ENCODE results near the gene MEI1. TPM values are rescaled to one million over a fixed set of nuclear protein-coding genes. Genes with fewer than 3 reads are reported as not detected.

Gene MEI1
- total and polyA plus RNA-seq, 2 of the 4 experiments (the other 2 are of a cell fraction) = 0.90 to 2.6 TPM

GRCh38 chr22:41808400-41808799 is 109.1 kb downstream of the MEI1 start:
- dilution Hi-C loops (cut with HindIII; ENCODE audit: low sequenced_read_pairs, unreplicated experiment) = no loop called here

More at GRCh38 chr22:41808400-41808799, 109.1 kb downstream of the MEI1 start:
- ATAC-seq (ENCODE audit: low read depth) (no peak), DNase-seq (no peak)
- no peak overlapping the region for H2BK120ac ChIP-seq (ENCODE audit: low read depth, low read length)
- no peak overlapping the region for H4K5ac ChIP-seq (ENCODE audit: low read depth, low read length)
- no TSS peak for BruUV-seq (replicated peaks)
- no peak overlapping the region for H2AK9ac ChIP-seq (replicated peaks; ENCODE audit: low read depth, low read length, poor library complexity)
- H4K20me1 ChIP-seq (ENCODE audit: insufficient read depth, low read length) = no peaks in the 10 kb centered on the region
- TF ChIP-seq FOS (IDR thresholded peaks at IDR 0.05; ENCODE audit: low read depth, low read length) (no peak), BHLHE40 (IDR thresholded peaks at IDR 0.05; ENCODE audit: low read depth, low read length) (no peak), MXI1 (IDR thresholded peaks at IDR 0.05; ENCODE audit: borderline replicate concordance, low read depth, low read length) (no peak), RAD21 (IDR thresholded peaks at IDR 0.05; ENCODE audit: low read length) (no peak), ELK1 (IDR thresholded peaks at IDR 0.05; ENCODE audit: borderline replicate concordance, low read depth, low read length) (no peak), CEBPB (IDR thresholded peaks at IDR 0.05; ENCODE audit: low read depth, low read length) (no peak), CTCF (conservative IDR thresholded peaks at IDR 0.05; ENCODE audit: low read depth, low read length) (no peak), MAZ (IDR thresholded peaks at IDR 0.05; ENCODE audit: borderline replicate concordance, low read depth, low read length) (no peak), POLR2A (IDR thresholded peaks at IDR 0.05; ENCODE audit: low read depth, low read length) (no peak), USF2 (IDR thresholded peaks at IDR 0.05; ENCODE audit: low read depth, low read length) (no peak), RCOR1 (IDR thresholded peaks at IDR 0.05; ENCODE audit: insufficient replicate concordance, low read length) (no peak), SMC3 (IDR thresholded peaks at IDR 0.05; ENCODE audit: low read depth, low read length) (no peak), CHD1 (IDR thresholded peaks at IDR 0.05; ENCODE audit: low read depth, low read length) (no peak), MAFK (IDR thresholded peaks at IDR 0.05; ENCODE audit: low read depth, low read length) (no peak), RFX5 (IDR thresholded peaks at IDR 0.05; ENCODE audit: low read depth, low read length) (no peak), NFE2L2 (IDR thresholded peaks at IDR 0.05; ENCODE audit: low read depth, low read length) (no peak)
- no peak overlapping the region for H2BK20ac ChIP-seq (ENCODE audit: low read depth, low read length)
- no peak overlapping the region for H2BK5ac ChIP-seq (ENCODE audit: low read depth, low read length, poor library complexity, severe bottlenecking)
- POLR2A ChIA-PET (ENCODE audit: unreplicated experiment) = no interaction called here
- no peak overlapping the region for H2BK15ac ChIP-seq (ENCODE audit: low read depth, low read length)
- H3K4me3 ChIP-seq (ENCODE audit: insufficient read depth, low read depth, low read length) = no peak overlapping the region
- peaks cover 6% of the 10 kb centered on the region for H3K9me1 ChIP-seq (ENCODE audit: insufficient read depth, low read length)
- no peak overlapping the region for H4K91ac ChIP-seq (ENCODE audit: insufficient read depth, low read depth, low read length)
- H3K27me3 ChIP-seq (ENCODE audit: control insufficient read depth, insufficient read depth, low read length) = no peaks in the 10 kb centered on the region
- peaks cover 3% of the 10 kb centered on the region; the same call in 1 of the 2 replicates for H3K36me3 ChIP-seq (ENCODE audit: control insufficient read depth, insufficient read depth, low read length)
- in situ Hi-C loops (cut with MboI; ENCODE audit: low sequenced_read_pairs) = no loop called here
- H3K18ac ChIP-seq (ENCODE audit: low read depth, low read length) = no peak overlapping the region
- H3K14ac ChIP-seq (replicated peaks; ENCODE audit: low read depth, low read length) = no peak overlapping the region
- H2AK5ac ChIP-seq (ENCODE audit: low read depth, low read length) = no peak overlapping the region
- no peak overlapping the region for H4K8ac ChIP-seq (ENCODE audit: low read depth in 2 of 2, low read length in 2 of 2)
- H2AFZ ChIP-seq (replicated peaks; ENCODE audit: low read length, poor library complexity) = no peak overlapping the region
- H3K9ac ChIP-seq (ENCODE audit: low read depth, low read length) = no peak overlapping the region
- no peak overlapping the region for H3K4me2 ChIP-seq (ENCODE audit: low read depth, low read length)
- no peak overlapping the region for H3K4ac ChIP-seq (ENCODE audit: low read depth, low read length)
- H3K56ac ChIP-seq (ENCODE audit: extremely low read depth, insufficient read depth, low read length) = no peak overlapping the region
- no peaks in the 10 kb centered on the region for H3K9me3 ChIP-seq (ENCODE audit: control insufficient read depth, insufficient read depth, low read length)
- 100% methylated on average over 1 of the region's 6 CpGs; no CpG with 5 or more reads in 1 of the 2 experiments for WGBS, 2 experiments (ENCODE audit: extremely low coverage in 2 of 2, insufficient read length in 1 of 2)
- no peak overlapping the region for H3K23ac ChIP-seq (ENCODE audit: low read depth, low read length)
- CTCF ChIA-PET = interaction anchor here (0.7 kb wide), 1 partner anchor 25 kb away, joined by 3 read pairs; the partner anchor contains the start of gene SREBF2
- peaks cover 2 to 12% of the 10 kb centered on the region in 2 experiments; a peak in 2 of 4 replicates for H3K79me1 ChIP-seq (ENCODE audit: low read depth in 1 of 2, low read length in 2 of 2)
- H3K4me1 ChIP-seq (ENCODE audit: control insufficient read depth, insufficient read depth, low read length) = no peaks in the 10 kb centered on the region
- H3K27ac ChIP-seq (ENCODE audit: insufficient read depth, low read length) = no peak overlapping the region
- intact Hi-C loops (cut with micrococcal nuclease) = no loop called here
